GM18951 (cell line): ENCODE data around the gene MAG.

Source experiments
- POLR2A ChIP-seq: IDR thresholded peaks from 4 replicates; pipeline ENCODE4 v1.6.1; 2011; ENCODE audit warnings: mild to moderate bottlenecking; ENCODE audit not compliant: insufficient read length, insufficient read depth; ENCODE audit errors: extremely low read depth
- in situ Hi-C: fragments of 300-500 bp; cut with MboI; formaldehyde crosslinking; loops from one replicate; pipeline ENCODE4 v1.12.0; 2022; ENCODE audit warnings: low sequenced_read_pairs, mixed read lengths, inconsistent platforms; ENCODE audit not compliant: unreplicated experiment

Gene MAG

DNA sequence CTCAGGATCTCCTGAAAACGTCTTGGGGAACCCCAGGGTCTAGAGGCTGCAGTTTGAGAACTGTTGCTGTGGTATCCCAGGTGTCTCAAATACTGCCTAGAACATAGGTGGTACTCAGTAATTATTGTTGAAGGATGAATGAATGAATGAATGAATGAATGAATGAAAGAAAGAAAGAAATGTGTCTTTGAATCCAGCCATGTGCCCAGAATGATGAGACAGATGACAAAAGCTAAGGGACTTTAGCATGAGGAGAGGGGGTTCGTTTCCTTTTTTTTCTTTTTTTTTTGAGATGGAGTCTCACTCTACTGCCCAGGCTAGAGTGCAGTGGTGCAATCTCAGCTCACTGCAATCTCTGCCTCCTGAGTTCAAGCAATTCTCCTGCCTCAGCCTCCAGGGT, 35.4 kb upstream of the MAG start:
- in situ Hi-C loops, result no loop called here
- TF ChIP-seq POLR2A, result no peak

GRCh38 chr19:35257113-35257461, 34.9 kb upstream of the MAG start:
- no peak for TF ChIP-seq POLR2A

DNA sequence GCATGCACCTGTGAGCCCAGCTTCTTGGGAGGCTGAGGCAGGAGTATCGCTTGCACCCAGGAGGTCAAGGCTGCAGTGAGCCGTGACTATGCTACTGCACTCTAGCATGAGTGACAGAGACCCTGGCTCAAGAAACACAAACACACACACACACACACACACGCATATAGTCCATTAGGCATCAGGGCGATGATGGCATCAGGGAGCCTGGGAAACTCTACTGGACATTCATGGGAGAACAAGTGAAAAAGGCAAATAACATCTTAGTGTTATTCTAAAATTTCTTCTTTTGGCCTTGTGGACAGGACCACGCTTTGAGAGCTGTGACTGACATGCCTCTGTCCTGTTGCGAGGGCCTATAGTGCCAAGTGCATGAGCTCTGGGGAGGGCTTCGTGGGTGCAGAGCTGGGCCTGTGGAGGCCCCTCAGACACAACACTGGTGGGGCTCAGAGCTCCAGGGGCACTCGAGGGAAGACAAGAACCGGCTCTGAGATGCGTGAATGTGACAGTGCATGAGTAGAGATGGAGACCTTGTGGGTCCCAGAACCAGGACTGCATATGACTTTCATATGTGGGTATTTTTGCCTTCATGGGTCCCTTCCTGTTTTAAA, 31.2 kb upstream of the MAG start:
- in situ Hi-C loops, result no loop called here

More at GRCh38 chr19:35257113-35257461, 34.9 kb upstream of the MAG start:
- in situ Hi-C loops, result no loop called here

GRCh38 chr19:35261356-35262100, 30.4 kb upstream of the MAG start:
- TF ChIP-seq POLR2A, result no peak
- in situ Hi-C loops, result no loop called here

More for the DNA sequence above, 31.2 kb upstream of the MAG start:
- no peak for TF ChIP-seq POLR2A

- no peak for TF ChIP-seq POLR2A
- in situ Hi-C loops, result no loop called here
Observed at GRCh38 chr19:35262101-35262761, 29.7 kb upstream of the MAG start.

GRCh38 chr19:35264268-35265125, 27.5 kb upstream of the MAG start:
- peak; percentile 0 for TF ChIP-seq POLR2A
- in situ Hi-C loops, result no loop called here

DNA sequence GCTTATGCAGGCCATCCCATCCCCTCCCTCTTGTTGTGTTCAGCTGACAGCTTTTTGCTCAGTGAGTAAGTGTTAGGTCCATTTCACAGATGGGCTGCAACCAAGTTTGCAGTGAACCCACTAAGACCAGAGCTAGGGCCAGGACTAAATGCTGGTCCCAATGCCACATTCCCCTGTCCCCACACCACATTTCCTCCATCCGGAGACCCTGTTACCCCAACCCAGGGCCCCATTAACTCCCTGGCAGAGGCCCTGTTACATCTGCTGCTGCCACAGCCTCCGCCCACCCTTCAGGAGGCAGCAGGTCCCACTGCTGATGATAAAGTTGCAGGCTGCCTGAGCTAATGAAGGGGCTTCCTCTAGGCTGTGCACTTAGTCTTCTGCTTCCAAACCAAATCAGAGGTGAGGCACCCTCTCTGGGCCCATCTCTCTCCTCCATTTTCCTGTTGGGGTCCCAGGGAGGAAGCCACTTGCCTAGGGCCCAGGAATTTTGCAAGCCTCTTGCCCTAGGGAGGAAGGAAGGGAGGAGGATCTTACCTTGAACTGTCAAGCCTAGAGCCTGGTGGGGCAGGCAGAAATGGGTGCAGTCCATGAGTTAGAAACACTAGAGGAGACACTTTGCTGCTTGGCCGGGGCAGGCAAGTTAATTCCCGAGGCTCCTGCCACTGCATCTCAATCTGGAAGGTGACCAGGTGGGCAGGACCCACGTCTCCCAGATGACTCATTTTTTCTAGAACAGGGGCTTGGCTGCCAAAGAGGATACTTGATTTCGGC, 26.6 kb upstream of the MAG start:
- in situ Hi-C loops, result no loop called here
- TF ChIP-seq POLR2A, result no peak

DNA sequence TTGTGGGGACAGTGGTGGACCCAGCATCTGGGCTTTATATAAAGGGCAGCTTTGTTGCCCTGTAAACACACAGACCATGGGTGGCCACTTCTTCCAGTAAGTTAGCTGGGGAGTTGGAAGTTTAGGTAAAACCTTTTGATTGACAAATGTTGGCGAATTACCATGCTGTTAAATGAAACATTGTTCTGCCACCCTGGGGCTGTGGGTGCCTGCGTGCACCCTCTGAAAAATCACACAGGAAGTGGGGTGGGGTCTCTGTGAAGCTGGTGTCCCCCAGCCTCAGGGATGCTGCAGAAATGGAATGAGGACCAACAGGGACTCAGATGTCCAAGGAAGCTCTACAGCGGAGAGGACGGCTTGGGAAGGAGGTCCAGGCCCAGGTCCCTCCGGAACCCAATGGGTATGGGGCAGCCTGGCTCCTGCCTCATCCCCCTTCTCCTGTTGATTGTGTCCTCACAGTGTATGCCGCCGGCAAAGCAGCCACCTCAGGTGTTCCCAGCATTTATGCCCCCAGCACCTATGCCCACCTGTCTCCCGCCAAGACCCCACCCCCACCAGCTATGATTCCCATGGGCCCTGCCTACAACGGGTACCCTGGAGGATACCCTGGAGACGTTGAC, 26.0 kb upstream of the MAG start:
- TF ChIP-seq POLR2A, result no peak
- in situ Hi-C loops, result no loop called here

GRCh38 chr19:35266520-35267352, 25.2 kb upstream of the MAG start:
- TF ChIP-seq POLR2A, result no peak
- in situ Hi-C loops, result no loop called here

- in situ Hi-C loops, result no loop called here
- no peak for TF ChIP-seq POLR2A
Observed at GRCh38 chr19:35267353-35267817, 24.6 kb upstream of the MAG start.

DNA sequence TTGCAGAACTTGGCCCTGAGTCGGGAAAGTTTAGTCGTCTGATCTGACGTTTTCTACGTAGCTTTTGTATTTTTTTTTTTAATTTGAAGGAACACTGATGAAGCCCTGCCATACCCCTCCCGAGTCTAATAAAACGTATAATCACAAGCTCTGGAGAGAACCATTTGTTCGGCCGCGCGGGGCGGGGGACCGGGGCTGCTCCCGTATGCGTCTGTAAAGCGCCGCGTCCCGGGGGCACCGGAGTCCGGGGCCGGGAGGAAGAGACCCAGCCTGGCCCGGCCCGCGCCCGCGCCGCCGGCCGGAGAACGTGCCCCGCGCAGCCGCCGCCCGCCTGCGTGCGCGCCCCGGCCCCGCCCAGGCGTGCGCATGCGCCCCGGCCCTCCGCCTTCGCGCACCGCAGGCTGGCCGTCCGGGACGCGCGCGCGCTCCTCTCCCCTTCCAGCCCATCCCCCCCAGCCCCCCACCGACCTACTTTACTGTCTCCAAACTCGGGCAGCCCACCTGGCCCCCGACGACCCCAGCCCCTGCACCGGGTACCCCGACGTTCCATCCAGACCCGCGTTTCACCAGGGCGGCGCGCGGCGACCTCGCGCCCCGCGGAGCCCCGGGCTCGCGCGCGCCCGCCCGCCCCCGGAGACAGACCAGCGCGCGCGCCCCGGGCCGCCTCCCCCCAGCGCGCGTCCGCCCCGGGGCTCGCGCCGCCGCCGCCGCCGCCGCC, 24.0 kb upstream of the MAG start:
- peak; percentile 87 for TF ChIP-seq POLR2A
- in situ Hi-C loops, result no loop called here
